Left forelimb (tissue), 1 donor: ENCODE data around the gene OR2T10.
"Not testable (repeated sequence)": the region's sequence is repeated elsewhere in the genome, so short reads cannot be mapped to it uniquely, and the experiment has no call there.

Experiments
- DNase-seq: peaks from one replicate; pipeline ENCODE4 v3.0.0-alpha.2; 2018; ENCODE audit warnings: low spot score

The OR2T10 gene

GRCh38 chr1:248597589-248597988 lies at the start of gene OR2T10:
OR2T10 (minus strand) TSS chr1:248597700; CDS start chr1:248593768, 3,932 bp downstream.
- no peak for DNase-seq

- not testable (repeated sequence) for DNase-seq
Measured at GRCh38 chr1:248645178-248645577, 47.7 kb upstream of the OR2T10 start, which contains the start of gene OR2T35. OR2T35 (minus strand) TSS chr1:248645278; CDS start chr1:248639258, 6,020 bp downstream.

GRCh38 chr1:248642971-248643651 lies 45.6 kb upstream of the OR2T10 start:
- DNase-seq, result not testable (repeated sequence)

GRCh38 chr1:248641583-248641982 lies 44.1 kb upstream of the OR2T10 start:
- not testable (repeated sequence) for DNase-seq

- not testable (repeated sequence) for DNase-seq
Measured at GRCh38 chr1:248640906-248641305, 43.4 kb upstream of the OR2T10 start.

- not testable (repeated sequence) for DNase-seq
Measured at GRCh38 chr1:248639652-248640051, 42.2 kb upstream of the OR2T10 start.

- not testable (repeated sequence) for DNase-seq
Measured at GRCh38 chr1:248636612-248637011, 39.1 kb upstream of the OR2T10 start.

- not testable (repeated sequence) for DNase-seq
Measured at GRCh38 chr1:248634991-248635390, 37.5 kb upstream of the OR2T10 start, which contains the start of gene OR2T11. OR2T11 (minus strand) TSS chr1:248635091; CDS start chr1:248627128, 7,963 bp downstream.

- no peak for DNase-seq
Measured at GRCh38 chr1:248631354-248632008, 34.0 kb upstream of the OR2T10 start.

- no peak for DNase-seq
Measured at GRCh38 chr1:248630551-248630950, 33.1 kb upstream of the OR2T10 start.

- DNase-seq, result no peak
Measured at GRCh38 chr1:248627971-248628844, 30.7 kb upstream of the OR2T10 start.

- no peak for DNase-seq
Measured at GRCh38 chr1:248625971-248626370, 28.5 kb upstream of the OR2T10 start.

GRCh38 chr1:248625166-248625565 lies 27.7 kb upstream of the OR2T10 start:
- DNase-seq, result no peak

GRCh38 chr1:248622570-248623001 lies 25.1 kb upstream of the OR2T10 start:
- no peak for DNase-seq

- DNase-seq, result no peak
Measured at GRCh38 chr1:248621770-248622169, 24.3 kb upstream of the OR2T10 start.

- DNase-seq, result no peak
Measured at GRCh38 chr1:248618878-248619277, 21.4 kb upstream of the OR2T10 start.

- DNase-seq, result no peak
Measured at GRCh38 chr1:248618119-248618518, 20.6 kb upstream of the OR2T10 start.

GRCh38 chr1:248613742-248614141 lies 16.2 kb upstream of the OR2T10 start:
- DNase-seq, result no peak

- no peak for DNase-seq
Measured at GRCh38 chr1:248611883-248612414, 14.4 kb upstream of the OR2T10 start.

- DNase-seq, result no peak
Measured at GRCh38 chr1:248610301-248610700, 12.8 kb upstream of the OR2T10 start.

GRCh38 chr1:248599396-248599795 lies 1.9 kb upstream of the OR2T10 start:
- no peak for DNase-seq

- no peak for DNase-seq
Measured at GRCh38 chr1:248596615-248597014, 885 bp downstream of the OR2T10 start.
